NOMO-1 (cell line): Measurements from ENCODE around the gene ABRACL.

Experiments used
- DNase-seq, 2 experiments: peaks; one replicate each; lab custom pipeline; 2025; ENCODE audit not compliant: unreplicated experiment in 2 of 2; lab: John Stamatoyannopoulos, UW

ABRACL gene

GRCh38 chr6:139051396-139052060 is 23.0 kb downstream of the ABRACL start:
- no peak for DNase-seq

- DNase-seq: no peak
Observed at GRCh38 chr6:139053382-139053781, 24.8 kb downstream of the ABRACL start.

DNA sequence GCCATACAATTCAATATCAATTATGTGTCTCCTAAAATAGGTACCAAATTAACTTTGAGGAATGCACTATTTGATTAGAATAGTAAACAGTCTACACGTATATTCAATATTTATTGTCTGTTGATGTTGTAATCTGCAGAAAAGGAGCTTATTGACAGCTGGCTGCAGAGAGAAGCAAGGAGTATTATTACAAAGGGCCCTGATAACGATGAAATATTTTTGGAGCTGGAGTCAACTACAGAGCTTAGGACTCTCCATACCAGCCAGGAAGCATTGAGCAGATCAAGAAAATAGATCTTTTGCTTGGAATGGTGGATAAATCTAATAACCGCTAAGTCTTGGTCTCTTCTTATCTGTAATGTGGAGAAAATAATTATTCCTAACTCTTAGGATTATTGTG is 25.5 kb downstream of the ABRACL start:
- no peak for DNase-seq

DNA sequence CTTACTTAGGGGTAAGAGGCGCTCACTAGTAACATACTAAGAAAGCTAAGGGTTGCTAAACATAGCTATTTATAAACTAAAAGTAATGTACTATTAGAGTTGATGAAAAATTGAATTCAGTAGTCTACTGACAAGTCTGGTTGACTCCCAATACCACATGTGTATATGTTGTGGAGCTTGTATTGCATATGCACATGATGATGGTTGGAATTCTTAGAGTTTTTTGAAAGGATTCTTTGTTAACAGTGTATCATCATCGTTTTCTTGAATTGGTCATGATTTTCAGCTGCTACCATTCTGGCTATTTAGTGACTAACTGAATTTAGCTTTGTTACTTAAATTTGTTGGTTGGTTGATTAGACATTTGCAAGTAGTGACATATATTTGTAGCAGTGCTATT is 27.2 kb downstream of the ABRACL start:
- no peak for DNase-seq

DNA sequence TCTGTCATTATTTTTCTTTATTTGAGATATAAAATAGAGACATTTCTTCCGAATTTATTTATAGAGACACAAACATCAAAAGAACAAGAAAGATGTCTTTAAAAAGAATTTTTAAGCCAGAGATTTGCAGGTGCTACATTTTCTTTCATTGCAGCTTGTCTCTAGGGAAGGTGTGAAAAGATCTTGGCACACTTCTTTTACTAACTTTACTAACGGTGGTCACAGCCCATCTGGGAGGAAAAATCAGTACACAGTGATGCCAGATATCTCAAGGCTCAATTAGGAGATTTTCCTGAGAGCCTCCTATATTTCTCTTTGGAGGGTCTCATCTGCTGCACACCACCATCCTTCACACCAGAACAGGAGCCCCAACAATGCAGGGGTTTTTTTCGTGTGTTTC is 29.5 kb downstream of the ABRACL start:
- DNase-seq: no peak

DNA sequence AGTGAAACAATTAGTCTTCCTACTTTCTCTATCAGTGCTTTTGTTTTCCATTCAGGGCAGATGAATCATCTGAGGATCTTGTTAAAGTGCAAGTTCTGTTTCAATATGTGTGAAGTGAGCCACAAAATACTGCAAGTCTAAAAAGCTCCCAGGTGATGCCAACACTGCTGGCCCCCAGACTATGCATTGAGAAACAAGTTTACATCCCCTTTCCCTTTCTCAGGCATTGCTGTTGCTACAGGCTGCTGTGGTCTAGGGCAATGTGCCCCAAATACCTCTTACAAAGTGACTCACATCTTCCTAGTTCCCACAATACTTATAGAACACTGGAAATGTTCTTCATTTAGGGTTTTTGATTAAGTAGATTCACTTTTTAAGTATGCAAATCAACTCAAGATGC is 31.8 kb downstream of the ABRACL start:
- peak; percentile 3 to 43 for DNase-seq

- no peak for DNase-seq
Observed at GRCh38 chr6:139062932-139063646, 34.5 kb downstream of the ABRACL start.

- DNase-seq: no peak
Observed at GRCh38 chr6:139064981-139065665, 36.6 kb downstream of the ABRACL start.

DNA sequence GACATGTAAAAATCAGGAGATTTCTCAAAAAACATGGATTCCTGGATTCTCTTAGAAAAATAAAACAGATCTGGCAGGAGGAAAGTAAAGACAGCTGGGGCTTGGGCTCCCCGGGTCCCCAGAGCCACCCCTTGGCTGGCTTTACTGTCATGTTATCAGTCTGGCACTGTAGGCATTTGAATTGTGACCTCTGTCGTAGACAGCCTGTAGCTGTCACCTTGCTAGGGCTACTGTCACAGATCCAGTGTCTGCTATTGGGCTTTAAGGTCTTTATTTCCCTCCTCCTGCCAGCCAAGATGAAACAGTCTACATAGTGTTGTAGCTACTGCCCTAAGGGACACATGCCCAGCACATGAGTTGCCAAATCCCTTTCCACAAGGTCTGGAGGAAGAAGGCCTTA is 37.5 kb downstream of the ABRACL start:
- DNase-seq: no peak

GRCh38 chr6:139068846-139069245 is 40.3 kb downstream of the ABRACL start:
- DNase-seq: no peak

DNA sequence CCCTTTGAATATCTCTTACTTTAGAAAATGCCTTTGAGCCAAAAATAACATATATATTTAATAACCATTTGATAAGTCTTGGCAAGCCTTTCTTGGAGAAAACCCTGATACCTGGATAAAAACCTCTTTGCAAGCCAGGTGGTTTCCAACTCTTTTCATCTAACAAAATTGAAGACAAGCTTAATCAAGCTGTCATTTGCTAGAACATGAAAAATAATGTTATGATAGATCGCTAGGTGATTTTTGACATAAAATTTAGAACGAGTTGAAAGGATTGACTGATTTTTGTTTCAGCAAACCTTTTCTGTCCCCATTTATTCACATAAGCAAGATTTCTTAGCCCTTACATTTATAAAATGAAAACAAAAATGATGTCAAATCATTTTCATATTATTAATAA is 44.6 kb downstream of the ABRACL start:
- no peak for DNase-seq

GRCh38 chr6:139079018-139079417 is 50.5 kb downstream of the ABRACL start:
- DNase-seq: no peak

GRCh38 chr6:139080255-139080920 is 51.8 kb downstream of the ABRACL start:
- DNase-seq: no peak

GRCh38 chr6:139081471-139081870 is 52.9 kb downstream of the ABRACL start:
- no peak for DNase-seq

- DNase-seq: no peak
Observed at GRCh38 chr6:139082370-139082769, 53.8 kb downstream of the ABRACL start.

- DNase-seq: no peak
Observed at GRCh38 chr6:139091826-139092225, 63.3 kb downstream of the ABRACL start.
